IPS-18a (cell line): Measurements from ENCODE around the gene TBCEL.

Source experiments
- H3K27ac ChIP-seq: one replicate; pipeline ENCODE4 v1.5.1; 2013; ENCODE audit warnings: low read length
- H3K27me3 ChIP-seq: one replicate; pipeline ENCODE4 v1.6.1; 2013; ENCODE audit warnings: mild to moderate bottlenecking, low read length; ENCODE audit not compliant: control insufficient read depth, insufficient read depth
- H3K36me3 ChIP-seq: one replicate; pipeline ENCODE4 v1.6.1; 2013; ENCODE audit warnings: low read depth, low read length; ENCODE audit not compliant: control insufficient read depth
- H3K4me1 ChIP-seq: one replicate; pipeline ENCODE4 v1.6.1; 2013; ENCODE audit warnings: low read depth, low read length; ENCODE audit not compliant: control insufficient read depth
- H3K4me3 ChIP-seq: one replicate; pipeline ENCODE4 v1.5.1; 2013; ENCODE audit warnings: low read length
- H3K9ac ChIP-seq: one replicate; pipeline ENCODE4 v1.6.1; 2013; ENCODE audit warnings: mild to moderate bottlenecking, low read length, moderate library complexity
- H3K9me3 ChIP-seq: one replicate; pipeline ENCODE4 v1.6.1; 2013; ENCODE audit warnings: low read depth, low read length; ENCODE audit not compliant: control insufficient read depth

Gene TBCEL

DNA sequence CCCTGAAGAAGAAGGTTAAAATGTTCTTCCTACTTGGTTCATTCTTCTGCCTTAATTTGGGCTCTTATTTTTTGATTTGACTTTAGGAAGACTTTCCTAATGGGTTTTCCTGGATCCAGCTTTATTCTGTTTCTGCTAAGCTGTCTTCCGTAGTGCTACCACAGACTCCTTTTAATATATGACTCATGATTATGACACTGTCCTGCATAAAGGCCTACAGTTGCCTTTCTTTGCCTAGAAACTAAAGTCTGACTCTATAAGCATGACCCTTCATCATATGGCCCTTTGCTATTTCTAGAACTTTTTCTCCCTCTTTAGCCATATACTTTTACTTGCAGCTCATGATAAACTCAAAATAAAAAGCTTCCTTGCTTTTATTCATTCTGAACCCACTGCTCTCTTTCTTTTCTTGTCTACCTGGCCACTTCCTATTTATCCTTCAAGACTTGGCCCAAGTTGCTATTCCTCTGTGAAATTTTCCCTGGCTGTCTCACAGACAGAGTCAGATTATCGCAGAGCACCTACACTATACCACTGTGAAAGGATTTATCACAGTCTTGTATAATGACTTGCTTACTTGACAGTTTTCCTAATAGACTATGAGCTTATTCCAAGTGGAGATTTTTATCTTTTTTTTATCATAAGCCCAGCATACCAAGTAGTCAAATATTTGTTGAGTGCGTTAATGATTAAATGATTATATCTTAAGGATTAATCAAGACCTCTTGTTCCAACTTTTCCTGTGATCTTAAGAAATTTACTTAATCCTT lies 24.7 kb downstream of the TBCEL start:
- Histone ChIP-seq H3K36me3 (peaks cover 26% of the 10 kb centered on the region), H3K9me3 (no peaks in the 10 kb centered on the region), H3K4me3 (no peak overlapping the region), H3K9ac (no peak overlapping the region), H3K4me1 (no peaks in the 10 kb centered on the region), H3K27me3 (no peaks in the 10 kb centered on the region), H3K27ac (no peak overlapping the region)

DNA sequence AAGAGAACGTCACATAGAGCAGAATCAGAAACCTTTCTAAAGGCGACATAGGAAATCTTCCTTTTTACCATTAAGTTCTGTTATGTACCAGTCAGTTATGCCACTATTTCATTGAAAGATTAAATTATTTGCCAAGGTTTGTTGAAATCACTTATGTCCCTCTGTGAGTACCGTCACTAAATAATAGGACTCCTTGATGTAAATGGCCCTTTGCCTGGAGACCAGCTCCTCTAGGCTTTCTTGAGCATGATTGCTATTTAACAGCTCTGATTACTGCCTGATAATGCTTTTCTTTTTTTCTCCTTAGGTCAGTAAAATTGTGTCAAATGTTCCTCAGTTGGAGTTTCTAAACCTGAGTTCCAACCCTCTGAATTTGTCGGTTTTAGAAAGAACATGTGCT lies 29.3 kb downstream of the TBCEL start:
- Histone ChIP-seq H3K9ac (no peak overlapping the region), H3K4me3 (no peak overlapping the region), H3K27me3 (no peaks in the 10 kb centered on the region), H3K4me1 (no peaks in the 10 kb centered on the region), H3K27ac (no peak overlapping the region), H3K36me3 (peaks cover 46% of the 10 kb centered on the region), H3K9me3 (no peaks in the 10 kb centered on the region)

DNA sequence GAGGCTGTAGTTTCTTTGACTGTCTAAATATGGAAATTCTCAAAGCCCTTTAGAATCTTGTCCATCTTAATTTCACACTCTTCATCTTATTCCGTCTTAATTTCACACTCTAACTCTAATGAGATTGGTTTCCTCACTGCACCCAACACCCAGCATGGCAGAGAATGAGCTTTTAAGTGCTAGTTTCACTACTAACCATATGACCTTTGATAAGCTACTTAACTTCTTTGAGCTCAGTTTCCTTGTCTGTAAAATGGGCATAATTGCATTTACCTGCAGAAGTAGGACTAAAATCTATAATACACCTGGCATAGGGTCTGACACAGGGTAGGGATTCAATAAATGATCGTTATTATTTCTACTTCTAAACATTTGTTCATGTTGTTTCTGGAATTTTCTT lies 30.4 kb downstream of the TBCEL start:
- H3K9me3 ChIP-seq: no peaks in the 10 kb centered on the region
- no peaks in the 10 kb centered on the region for H3K4me1 ChIP-seq
- H3K27me3 ChIP-seq: no peaks in the 10 kb centered on the region
- no peak overlapping the region for H3K27ac ChIP-seq
- H3K4me3 ChIP-seq: no peak overlapping the region
- H3K36me3 ChIP-seq: peaks cover 48% of the 10 kb centered on the region
- H3K9ac ChIP-seq: no peak overlapping the region

DNA sequence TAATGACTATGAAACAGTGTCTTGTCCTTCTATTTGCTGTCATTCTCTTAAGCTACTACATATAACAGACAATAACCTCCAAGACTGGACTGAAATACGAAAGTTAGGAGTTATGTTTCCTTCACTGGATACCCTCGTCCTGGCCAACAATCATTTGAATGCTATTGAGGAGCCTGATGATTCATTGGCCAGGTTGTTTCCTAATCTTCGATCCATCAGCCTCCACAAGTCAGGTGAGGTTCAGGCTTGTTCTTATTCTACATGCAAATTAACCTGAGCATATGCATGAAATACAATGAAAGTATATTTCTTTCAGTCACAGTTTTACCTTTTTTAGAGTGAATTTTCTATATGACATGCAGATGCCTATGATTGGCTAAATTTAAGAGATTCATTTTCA lies 31.2 kb downstream of the TBCEL start:
- no peaks in the 10 kb centered on the region for H3K4me1 ChIP-seq
- no peak overlapping the region for H3K4me3 ChIP-seq
- H3K36me3 ChIP-seq: peaks cover 52% of the 10 kb centered on the region
- no peaks in the 10 kb centered on the region for H3K9me3 ChIP-seq
- no peak overlapping the region for H3K27ac ChIP-seq
- H3K27me3 ChIP-seq: no peaks in the 10 kb centered on the region
- H3K9ac ChIP-seq: no peak overlapping the region

DNA sequence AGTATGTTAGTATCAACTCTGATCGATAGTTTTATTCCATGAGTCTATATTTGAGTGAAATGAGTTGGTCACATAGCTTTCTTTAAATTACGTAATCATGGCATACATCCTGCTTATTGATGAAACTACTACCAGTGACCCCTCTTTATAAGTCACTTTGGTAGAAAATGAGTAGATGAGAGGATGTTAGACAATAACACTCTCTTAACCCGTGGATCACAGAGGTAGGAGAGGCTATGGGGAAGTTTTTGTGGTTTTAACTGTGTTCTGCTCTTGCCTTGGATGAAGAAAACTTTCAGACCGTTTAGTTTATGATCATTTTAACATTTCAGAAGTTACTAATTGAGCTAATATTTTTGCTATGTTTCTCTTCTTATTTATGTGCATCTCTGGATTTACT lies 34.0 kb downstream of the TBCEL start:
- H3K36me3 ChIP-seq: peaks cover 66% of the 10 kb centered on the region
- H3K4me3 ChIP-seq: no peak overlapping the region
- no peaks in the 10 kb centered on the region for H3K9me3 ChIP-seq
- no peaks in the 10 kb centered on the region for H3K27me3 ChIP-seq
- no peak overlapping the region for H3K9ac ChIP-seq
- H3K4me1 ChIP-seq: no peaks in the 10 kb centered on the region
- no peak overlapping the region for H3K27ac ChIP-seq

DNA sequence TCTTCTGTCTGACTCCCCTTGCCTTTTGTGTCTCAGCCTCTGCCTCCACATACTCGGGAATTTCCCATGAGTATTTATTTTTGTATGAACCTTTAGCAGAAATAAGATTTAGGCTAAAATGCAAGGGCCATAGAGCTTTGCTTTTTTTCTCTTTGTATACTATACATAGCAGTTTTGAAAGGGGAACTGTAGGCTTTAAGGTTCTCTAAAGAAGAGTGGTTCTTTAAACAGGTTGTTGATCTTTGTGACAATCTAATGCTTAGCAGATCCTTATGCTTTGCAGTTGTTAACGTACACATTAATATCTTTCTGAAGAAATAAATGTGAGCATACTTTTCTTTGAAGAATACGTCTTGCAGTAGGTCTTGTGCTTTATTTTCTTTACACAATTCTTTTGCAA lies 35.0 kb downstream of the TBCEL start:
- no peak overlapping the region for H3K4me3 ChIP-seq
- no peaks in the 10 kb centered on the region for H3K27me3 ChIP-seq
- H3K9ac ChIP-seq: no peak overlapping the region
- no peak overlapping the region for H3K27ac ChIP-seq
- no peaks in the 10 kb centered on the region for H3K4me1 ChIP-seq
- H3K36me3 ChIP-seq: peaks cover 56% of the 10 kb centered on the region
- no peaks in the 10 kb centered on the region for H3K9me3 ChIP-seq

DNA sequence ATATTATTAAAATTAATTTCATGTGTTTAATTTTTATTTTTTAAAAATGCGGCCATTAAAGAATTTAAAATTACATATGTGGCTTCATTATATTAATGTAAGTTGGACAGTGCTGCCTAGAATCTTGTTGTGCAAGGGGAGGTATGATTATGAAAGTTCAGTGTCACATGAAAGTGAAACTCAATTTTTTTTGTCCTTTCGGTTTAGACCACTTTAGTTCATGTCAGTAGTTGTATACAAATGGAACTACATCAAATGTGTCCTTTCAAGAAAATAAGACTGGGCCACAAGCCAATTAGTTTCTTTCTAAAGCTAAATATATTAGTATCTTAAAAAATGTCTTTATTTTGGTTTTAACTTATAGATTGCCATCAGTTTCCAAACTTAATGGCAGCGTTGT lies 35.7 kb downstream of the TBCEL start:
- Histone ChIP-seq H3K27ac (no peak overlapping the region), H3K27me3 (no peaks in the 10 kb centered on the region), H3K4me3 (no peak overlapping the region), H3K4me1 (no peaks in the 10 kb centered on the region), H3K9me3 (no peaks in the 10 kb centered on the region), H3K36me3 (peaks cover 52% of the 10 kb centered on the region), H3K9ac (no peak overlapping the region)

DNA sequence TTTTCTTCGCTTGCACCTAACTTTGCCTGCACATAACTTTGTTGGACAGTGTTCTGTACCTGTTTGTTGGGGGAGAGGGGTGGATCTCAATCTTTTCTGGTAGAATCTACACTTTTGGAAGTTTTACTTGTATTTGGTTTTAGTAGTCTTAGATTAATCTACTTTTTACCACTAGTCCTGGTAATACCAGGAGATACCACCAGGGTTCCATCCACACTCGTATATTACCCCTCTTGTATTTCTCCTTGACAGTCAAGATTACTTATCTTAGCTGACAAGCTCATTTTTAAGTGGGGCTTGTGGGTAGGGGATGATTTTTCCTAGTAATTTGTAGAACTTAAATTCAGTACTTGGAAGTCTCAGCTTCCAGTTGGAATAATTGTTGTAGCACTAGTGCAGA lies 39.8 kb downstream of the TBCEL start:
- Histone ChIP-seq H3K36me3 (peaks cover 36% of the 10 kb centered on the region), H3K9me3 (no peaks in the 10 kb centered on the region)

DNA sequence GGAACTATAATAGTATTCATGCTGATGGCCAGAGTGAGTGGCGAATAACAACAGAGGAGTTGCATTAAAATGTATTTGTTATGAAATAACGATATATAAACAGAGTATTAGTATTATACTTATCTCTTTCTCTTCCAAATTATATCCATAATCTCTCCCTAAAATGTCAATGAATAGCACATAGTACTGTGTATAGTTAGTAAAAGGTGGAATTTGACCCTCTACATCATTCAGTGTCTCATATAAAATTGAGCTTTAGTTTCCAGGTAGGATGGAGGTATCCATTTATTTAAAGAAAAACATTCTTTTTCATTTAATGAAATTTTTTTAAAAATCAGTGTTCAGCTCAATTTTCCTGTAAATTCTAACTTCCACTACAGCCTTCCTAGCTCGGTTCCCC lies 42.7 kb downstream of the TBCEL start:
- Histone ChIP-seq H3K4me1 (peaks cover 7% of the 10 kb centered on the region), H3K9me3 (no peaks in the 10 kb centered on the region), H3K27ac (no peak overlapping the region), H3K9ac (no peak overlapping the region), H3K4me3 (no peak overlapping the region), H3K27me3 (no peaks in the 10 kb centered on the region), H3K36me3 (peaks cover 19% of the 10 kb centered on the region)

More for the DNA sequence above, 39.8 kb downstream of the TBCEL start:
- Histone ChIP-seq H3K9ac (no peak overlapping the region), H3K4me1 (no peaks in the 10 kb centered on the region), H3K27me3 (no peaks in the 10 kb centered on the region), H3K4me3 (no peak overlapping the region), H3K27ac (no peak overlapping the region)

DNA sequence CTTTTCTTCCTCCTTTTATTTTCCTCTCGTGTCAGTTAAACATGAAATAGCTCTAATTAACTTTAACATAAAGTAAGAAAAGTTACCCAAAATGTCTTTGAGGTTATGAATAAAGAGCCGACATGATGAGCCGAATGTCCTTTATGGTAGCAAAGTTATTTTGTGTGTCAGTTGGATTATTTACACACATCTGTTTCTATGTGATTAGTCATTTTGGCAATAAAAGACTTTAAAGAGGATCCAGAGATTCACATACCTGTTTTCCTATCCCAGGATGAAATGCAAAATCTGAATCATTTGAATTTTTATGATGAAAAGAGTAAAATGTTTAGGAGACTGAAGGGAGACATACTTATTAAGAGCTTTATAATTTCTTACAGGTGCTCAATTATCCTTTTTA lies 43.1 kb downstream of the TBCEL start:
- no peak overlapping the region for H3K4me3 ChIP-seq
- H3K36me3 ChIP-seq: peaks cover 19% of the 10 kb centered on the region
- no peak overlapping the region for H3K9ac ChIP-seq
- H3K27me3 ChIP-seq: no peaks in the 10 kb centered on the region
- no peak overlapping the region for H3K27ac ChIP-seq
- H3K4me1 ChIP-seq: peaks cover 11% of the 10 kb centered on the region
- H3K9me3 ChIP-seq: no peaks in the 10 kb centered on the region

DNA sequence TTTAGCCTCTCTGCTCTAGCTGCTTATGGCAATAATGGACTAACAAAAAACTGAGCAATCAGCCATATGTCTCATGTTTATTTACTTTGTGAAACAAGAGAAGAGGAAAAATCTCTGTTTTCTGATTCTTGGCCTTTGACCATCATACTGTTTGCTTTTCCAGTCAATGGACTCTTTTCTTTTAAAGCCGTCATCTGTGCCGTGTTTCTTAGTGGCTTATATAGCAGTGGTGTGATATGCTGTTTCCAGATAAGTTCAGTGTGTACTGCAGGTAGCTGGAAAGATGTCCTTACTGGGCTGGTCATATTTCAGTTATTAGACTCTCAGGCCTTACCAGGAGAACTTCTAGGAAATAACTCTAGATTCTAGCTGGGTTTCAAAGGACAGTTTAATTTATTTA lies 43.6 kb downstream of the TBCEL start:
- no peak overlapping the region for H3K9ac ChIP-seq
- no peak overlapping the region for H3K27ac ChIP-seq
- no peaks in the 10 kb centered on the region for H3K27me3 ChIP-seq
- no peaks in the 10 kb centered on the region for H3K9me3 ChIP-seq
- no peak overlapping the region for H3K4me3 ChIP-seq
- peaks cover 13% of the 10 kb centered on the region for H3K4me1 ChIP-seq
- H3K36me3 ChIP-seq: peaks cover 16% of the 10 kb centered on the region

DNA sequence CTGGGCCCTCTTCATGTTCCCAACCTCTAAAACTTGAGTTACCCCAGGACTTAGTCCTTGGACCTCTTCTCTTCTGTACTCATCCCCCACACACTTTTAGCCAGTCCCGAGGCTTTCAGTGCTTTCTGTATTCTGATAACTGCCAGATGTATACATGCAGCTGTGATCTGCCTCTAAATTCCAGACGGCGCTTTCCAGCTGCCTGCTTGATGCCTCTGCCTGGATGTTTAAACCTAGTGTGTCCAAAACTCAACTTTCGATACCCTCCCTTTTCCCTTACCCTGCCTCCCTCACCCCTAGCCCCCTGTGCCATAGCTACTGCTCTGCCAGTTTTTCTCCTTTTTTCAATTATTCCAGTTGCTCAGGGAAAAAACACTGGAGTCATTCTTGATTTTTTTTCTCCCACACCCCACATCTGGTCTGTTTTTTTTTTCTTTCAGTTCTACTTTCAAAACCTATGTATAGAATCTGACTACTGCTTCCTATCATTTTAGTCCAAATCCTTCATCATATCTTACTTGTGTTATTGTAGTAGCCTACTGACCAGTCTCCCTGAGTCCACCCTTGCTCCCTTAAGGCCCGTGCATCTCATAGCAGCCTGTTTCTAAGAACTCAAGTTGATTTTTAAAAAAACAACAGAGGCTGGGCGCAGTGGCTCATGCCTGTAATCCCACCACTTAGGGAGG lies 44.2 kb downstream of the TBCEL start:
- Histone ChIP-seq H3K9ac (no peak overlapping the region), H3K27ac (no peak overlapping the region), H3K4me3 (no peak overlapping the region), H3K36me3 (peaks cover 14% of the 10 kb centered on the region), H3K4me1 (peaks cover 13% of the 10 kb centered on the region), H3K9me3 (no peaks in the 10 kb centered on the region), H3K27me3 (no peaks in the 10 kb centered on the region)
